SK-N-SH (cell line): ENCODE results near the gene SMIM10. TPM values are rescaled to one million over a fixed set of nuclear protein-coding genes. Genes with fewer than 3 reads are reported as not detected.

Experiments used
- CTCF ChIA-PET: fragments of 300-600, 350-600 bp; formaldehyde crosslinking; extraction: SDS; loops from one replicate; lab custom pipeline; 2021; lab: Yijun Ruan, JAX
- POLR2A ChIA-PET: fragments of 350-600 bp; sonication (Branson Sonifier 250); formaldehyde crosslinking; extraction: SDS; loops from one replicate; lab custom pipeline; 2020; ENCODE audit warnings: antibody characterized with exemption, inconsistent platforms; lab: Yijun Ruan, JAX
- DNase-seq: peaks from one replicate; pipeline ENCODE4 v3.0.0; 2012
- H2AFZ ChIP-seq: fragments of 200-600 bp; sonication (generic); 2 replicates; pipeline ENCODE4 v1.8.1; 2016; ENCODE audit warnings: antibody characterized with exemption, mild to moderate bottlenecking, low read depth
- H3F3A ChIP-seq: fragments of 200-600 bp; sonication (generic); replicated peaks from 2 replicates; pipeline ENCODE3; 2016; ENCODE audit warnings: antibody characterized with exemption, mild to moderate bottlenecking; ENCODE audit not compliant: insufficient read depth
- H3K27ac ChIP-seq, 2 experiments: fragments of 200-500 bp in 1 of 2; fragments of 200-600 bp in 1 of 2; sonication (Bioruptor generic) in 1 of 2; sonication (generic), shearing (Covaris generic) in 1 of 2; 2 replicates each; pipeline versions ENCODE4 v1.5.1 to v1.6.1; 2014 to 2016; ENCODE audit warnings: low read depth in 2 of 2, inconsistent platforms in 1 of 2, low read length in 1 of 2, mild to moderate bottlenecking in 1 of 2, mixed read lengths in 1 of 2
- H3K27me3 ChIP-seq: fragments of 200-600 bp; sonication (generic), shearing (Covaris generic); 2 replicates; pipeline ENCODE4 v1.6.1; 2016; ENCODE audit warnings: mixed run types; ENCODE audit not compliant: insufficient read depth
- H3K36me3 ChIP-seq, 2 experiments: fragments of 200-500 bp in 1 of 2; fragments of 200-600 bp in 1 of 2; sonication (Bioruptor generic) in 1 of 2; sonication (generic) in 1 of 2; replicated peaks in 1 of 2; 2 replicates each; pipeline versions ENCODE3 to v1.5.1; 2014 to 2016; ENCODE audit warnings: low read length in 1 of 2, mild to moderate bottlenecking in 1 of 2; ENCODE audit not compliant: insufficient read depth in 2 of 2, control insufficient read depth in 1 of 2
- H3K4me1 ChIP-seq, 2 experiments: fragments of 200-500 bp in 1 of 2; fragments of 200-600 bp in 1 of 2; sonication (Bioruptor generic) in 1 of 2; sonication (generic), shearing (Covaris generic) in 1 of 2; 2 replicates each; pipeline versions ENCODE4 v1.5.1 to v1.6.1; 2014 to 2016; ENCODE audit warnings: low read depth in 1 of 2, low read length in 1 of 2, mixed run types in 1 of 2; ENCODE audit not compliant: insufficient read depth in 2 of 2, control insufficient read depth in 1 of 2
- H3K4me2 ChIP-seq: fragments of 200-600 bp; sonication (generic), shearing (Covaris generic); 2 replicates; pipeline ENCODE4 v1.6.1; 2017; ENCODE audit warnings: mixed run types
- H3K4me3 ChIP-seq, 2 experiments: fragments of 200-500 bp in 1 of 2; fragments of 200-600 bp in 1 of 2; sonication (Bioruptor generic) in 1 of 2; sonication (generic), shearing (Covaris generic) in 1 of 2; 2 replicates each; pipeline versions ENCODE4 v1.5.1 to v1.8.1; 2014 to 2016; ENCODE audit warnings: low read depth in 2 of 2, inconsistent platforms in 1 of 2, low read length in 1 of 2, mild to moderate bottlenecking in 1 of 2, mixed read lengths in 1 of 2, moderate library complexity in 1 of 2
- H3K79me2 ChIP-seq: fragments of 200-600 bp; sonication (generic); 2 replicates; pipeline ENCODE4 v1.8.1; 2017; ENCODE audit warnings: mild to moderate bottlenecking; ENCODE audit not compliant: insufficient read depth
- H3K9ac ChIP-seq: fragments of 200-600 bp; sonication (generic); 2 replicates; pipeline ENCODE4 v1.6.1; 2017; ENCODE audit warnings: mixed run types
- H3K9me2 ChIP-seq: fragments of 200-600 bp; sonication (generic); 2 replicates; pipeline ENCODE4 v1.6.1; 2017; ENCODE audit warnings: mixed run types
- H3K9me3 ChIP-seq: fragments of 200-600 bp; sonication (generic); 2 replicates; pipeline ENCODE4 v1.6.1; 2017; ENCODE audit warnings: mixed run types, mild to moderate bottlenecking, moderate library complexity
- H4K20me1 ChIP-seq: fragments of 200-600 bp; sonication (generic); 2 replicates; pipeline ENCODE4 v1.6.1; 2017; ENCODE audit warnings: mild to moderate bottlenecking, mixed run types; ENCODE audit not compliant: insufficient read depth
- CHD2 ChIP-seq: fragments of 150-350 bp; IDR thresholded peaks from 2 replicates; pipeline ENCODE4 v1.6.1; 2018; ENCODE audit warnings: low read length; ENCODE audit not compliant: partially characterized antibody
- ELF1 ChIP-seq: IDR thresholded peaks from 2 replicates; pipeline ENCODE4 v1.4.0; 2012
- EZH2phosphoT487 ChIP-seq: fragments of 200-600 bp; sonication (generic); IDR thresholded peaks from 2 replicates; pipeline ENCODE4 v1.6.1; 2017; ENCODE audit warnings: low read depth, mixed run types, mild to moderate bottlenecking, antibody characterized with exemption, moderate library complexity, borderline replicate concordance
- FOSL2 ChIP-seq: IDR thresholded peaks from 2 replicates; pipeline ENCODE4 v1.4.0; 2012; ENCODE audit warnings: low read depth, mild to moderate bottlenecking, moderate library complexity, borderline replicate concordance
- FOXJ3 ChIP-seq: sonication (generic); formaldehyde crosslinking; IDR thresholded peaks from 2 replicates; pipeline ENCODE4 v1.5.1; 2020; ENCODE audit warnings: mild to moderate bottlenecking, missing genetic modification reagents
- IRF3 ChIP-seq: fragments of 150-350 bp; IDR thresholded peaks from 2 replicates; pipeline ENCODE4 v1.6.1; 2016; ENCODE audit warnings: mild to moderate bottlenecking, low read depth, low read length
- JUND ChIP-seq: IDR thresholded peaks from 2 replicates; pipeline ENCODE4 v1.4.0; 2012
- MEF2A ChIP-seq: IDR thresholded peaks from 2 replicates; pipeline ENCODE4 v1.4.0; 2012; ENCODE audit warnings: low read depth, borderline replicate concordance
- NRF1 ChIP-seq: IDR thresholded peaks from 2 replicates; pipeline ENCODE4 v1.6.1; 2012; ENCODE audit warnings: low read depth, mild to moderate bottlenecking, low read length
- PBX3 ChIP-seq: IDR thresholded peaks from 2 replicates; pipeline ENCODE4; 2012
- RAD21 ChIP-seq: IDR thresholded peaks from 2 replicates; pipeline ENCODE4 v1.6.1; 2012; ENCODE audit warnings: mild to moderate bottlenecking, low read length
- REST ChIP-seq: IDR thresholded peaks from 2 replicates; pipeline ENCODE4 v1.6.1; 2012; ENCODE audit warnings: mild to moderate bottlenecking, low read depth, low read length, moderate library complexity
- RXRA ChIP-seq: IDR thresholded peaks from 2 replicates; pipeline ENCODE4 v1.4.0; 2012; ENCODE audit warnings: low read depth, mild to moderate bottlenecking, borderline replicate concordance
- SMC3 ChIP-seq: IDR thresholded peaks from 2 replicates; pipeline ENCODE4 v1.6.1; 2012; ENCODE audit warnings: low read depth, low read length, improper control_type of control experiment
- USF1 ChIP-seq: IDR thresholded peaks from 2 replicates; pipeline ENCODE4 v1.4.0; 2012; ENCODE audit warnings: low read depth, borderline replicate concordance
- USF2 ChIP-seq: fragments of 150-350 bp; IDR thresholded peaks from 2 replicates; pipeline ENCODE4 v1.6.1; 2017; ENCODE audit warnings: antibody characterized with exemption, low read length, low read depth, borderline replicate concordance
- YY1 ChIP-seq: IDR thresholded peaks from 2 replicates; pipeline ENCODE4 v1.4.0; 2012; ENCODE audit warnings: low read depth, mild to moderate bottlenecking
- WGBS: methylation state at CpG from one replicate; pipeline ENCODE4 v1.1.6; 2017; ENCODE audit warnings: low lambda C conversion rate; 5-methylcytosine and 5-hydroxymethylcytosine counted together
- polyA plus RNA-seq, 3 experiments: library from polyadenylated mRNA; depleted of rRNA; stranded (reverse); fragments of >200 nt; gene quantifications; 2 replicates each; pipeline ENCODE4 v1.2.3, GENCODE V29; 2012

SMIM10 gene
- polyA plus RNA-seq, 1 of the 3 experiments (the other 2 are of a cell fraction) = 3.2 TPM

- no peak for TF ChIP-seq PBX3
- TF ChIP-seq ELF1 = no peak
- TF ChIP-seq REST = no peak
Observed at GRCh38 chrX:135009057-135009610, 18.3 kb downstream of the SMIM10 start (continued).

GRCh38 chrX:135009838-135010237, 19.0 kb downstream of the SMIM10 start:
- H3K4me3 ChIP-seq = no peak overlapping the region
- H3K4me2 ChIP-seq = no peak overlapping the region
- no peak for TF ChIP-seq RXRA
- no peak overlapping the region for H3K9ac ChIP-seq
- H3K79me2 ChIP-seq = no peaks in the 10 kb centered on the region
- H3F3A ChIP-seq = no peaks in the 10 kb centered on the region
- no peaks in the 10 kb centered on the region; a peak in 1 of 4 replicates for H3K4me1 ChIP-seq
- WGBS = 34% methylated on average over 4 of the region's 4 CpGs
- no peaks in the 10 kb centered on the region for H3K9me3 ChIP-seq
- no peak for DNase-seq
- ChIA-PET POLR2A (no interaction called here), CTCF (interaction anchor here (0.6 kb wide), 1 partner anchor 633 kb away, joined by 3 read pairs; no protein-coding TSS in a partner anchor)
- H4K20me1 ChIP-seq = no peaks in the 10 kb centered on the region
- no peaks in the 10 kb centered on the region for H3K9me2 ChIP-seq
- no peak overlapping the region for H2AFZ ChIP-seq
- no peaks in the 10 kb centered on the region for H3K36me3 ChIP-seq
- no peak overlapping the region for H3K27ac ChIP-seq
- peaks cover 20% of the 10 kb centered on the region; the same call in 1 of the 2 replicates for H3K27me3 ChIP-seq

- Histone ChIP-seq H3F3A (no peaks in the 10 kb centered on the region), H2AFZ (no peak overlapping the region), H3K4me3 (no peak overlapping the region), H3K36me3 (no peaks in the 10 kb centered on the region), H3K4me1 (no peaks in the 10 kb centered on the region), H3K9me2 (no peaks in the 10 kb centered on the region), H3K27me3 (peaks cover 20% of the 10 kb centered on the region; the same call in 1 of the 2 replicates), H4K20me1 (no peaks in the 10 kb centered on the region), H3K79me2 (no peaks in the 10 kb centered on the region), H3K4me2 (no peak overlapping the region), H3K9me3 (no peaks in the 10 kb centered on the region), H3K27ac (no peak overlapping the region), H3K9ac (no peak overlapping the region)
- WGBS = 34% methylated on average over 4 of the region's 4 CpGs
- ChIA-PET CTCF (no interaction called here), POLR2A (no interaction called here)
- no peak for DNase-seq
- no peak for TF ChIP-seq FOSL2
- TF ChIP-seq RAD21 = no peak
- TF ChIP-seq EZH2phosphoT487 = no peak
- TF ChIP-seq SMC3 = no peak
- no peak for TF ChIP-seq USF1
- TF ChIP-seq CHD2 = no peak
- TF ChIP-seq FOXJ3 (CRISPR knock-in tag) = no peak
- TF ChIP-seq NRF1 = no peak
- TF ChIP-seq IRF3 = no peak
- TF ChIP-seq USF2 = no peak
- TF ChIP-seq ELF1 = no peak
- TF ChIP-seq JUND = no peak
- TF ChIP-seq MEF2A = no peak
- TF ChIP-seq PBX3 = no peak
- TF ChIP-seq YY1 = no peak
Observed at GRCh38 chrX:135010921-135011320, 20.1 kb downstream of the SMIM10 start.
